GM12874 (cell line): ENCODE results near the gene GRM2.

Source experiments
- TF ChIP-seq, protein P1 (sequence below): IDR thresholded peaks from 2 replicates; pipeline ENCODE4 v1.5.1; 2011; ENCODE audit warnings: low read depth, mild to moderate bottlenecking, control low read depth, low read length, moderate library complexity; ENCODE audit not compliant: insufficient read depth

The GRM2 gene

DNA sequence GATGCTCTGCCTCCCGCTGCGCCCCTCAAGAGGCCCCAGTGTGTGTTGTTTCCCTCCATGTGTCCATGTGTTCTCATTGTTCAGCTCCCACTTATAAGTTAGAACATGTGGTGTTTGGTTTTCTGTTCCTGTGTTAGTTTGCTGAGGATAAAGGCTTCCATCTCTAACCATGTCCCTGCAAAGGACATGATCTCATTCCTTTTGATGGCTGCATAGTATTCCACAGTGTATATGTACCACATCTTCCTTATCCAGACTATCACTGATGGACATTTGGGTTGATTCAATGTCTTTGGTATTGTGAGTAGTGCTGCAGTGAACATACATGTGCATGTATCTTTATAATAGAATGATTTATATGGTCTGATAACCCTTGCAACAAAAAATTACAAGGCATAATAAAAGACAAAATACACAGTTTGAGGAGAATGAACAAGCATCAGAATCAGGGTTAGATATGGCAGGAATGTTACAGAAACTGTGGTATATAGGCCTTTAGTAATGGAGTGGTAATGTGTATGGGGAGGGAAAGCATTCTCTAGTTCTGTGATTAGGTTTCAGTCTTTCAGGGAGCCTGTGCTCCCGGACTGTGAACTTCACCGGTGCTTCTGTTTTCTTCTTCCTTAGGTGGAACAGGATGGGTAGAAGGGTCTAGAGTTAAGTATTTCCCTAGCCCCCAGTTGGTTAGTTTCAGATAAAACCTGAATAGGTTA is 27.1 kb downstream of the GRM2 start:
- TF ChIP-seq, protein P1, sequence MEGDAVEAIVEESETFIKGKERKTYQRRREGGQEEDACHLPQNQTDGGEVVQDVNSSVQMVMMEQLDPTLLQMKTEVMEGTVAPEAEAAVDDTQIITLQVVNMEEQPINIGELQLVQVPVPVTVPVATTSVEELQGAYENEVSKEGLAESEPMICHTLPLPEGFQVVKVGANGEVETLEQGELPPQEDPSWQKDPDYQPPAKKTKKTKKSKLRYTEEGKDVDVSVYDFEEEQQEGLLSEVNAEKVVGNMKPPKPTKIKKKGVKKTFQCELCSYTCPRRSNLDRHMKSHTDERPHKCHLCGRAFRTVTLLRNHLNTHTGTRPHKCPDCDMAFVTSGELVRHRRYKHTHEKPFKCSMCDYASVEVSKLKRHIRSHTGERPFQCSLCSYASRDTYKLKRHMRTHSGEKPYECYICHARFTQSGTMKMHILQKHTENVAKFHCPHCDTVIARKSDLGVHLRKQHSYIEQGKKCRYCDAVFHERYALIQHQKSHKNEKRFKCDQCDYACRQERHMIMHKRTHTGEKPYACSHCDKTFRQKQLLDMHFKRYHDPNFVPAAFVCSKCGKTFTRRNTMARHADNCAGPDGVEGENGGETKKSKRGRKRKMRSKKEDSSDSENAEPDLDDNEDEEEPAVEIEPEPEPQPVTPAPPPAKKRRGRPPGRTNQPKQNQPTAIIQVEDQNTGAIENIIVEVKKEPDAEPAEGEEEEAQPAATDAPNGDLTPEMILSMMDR, result no peak

DNA sequence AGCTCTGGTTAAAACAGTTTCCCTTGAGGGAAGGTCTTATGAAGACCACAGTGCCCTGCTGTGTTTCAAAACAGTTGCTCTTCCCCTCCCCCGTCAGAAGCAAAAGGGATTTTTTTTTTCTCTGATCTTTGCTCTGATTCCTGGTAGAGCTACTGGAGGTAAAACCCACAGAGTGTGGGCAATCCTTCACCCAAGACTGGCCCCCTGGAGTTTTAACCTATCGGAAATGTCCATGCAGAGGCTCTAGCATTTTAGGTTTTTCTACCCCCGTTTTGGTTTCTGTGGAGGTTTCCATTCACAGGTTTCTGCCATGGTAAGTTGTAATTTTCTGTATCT is 27.7 kb downstream of the GRM2 start:
- TF ChIP-seq, protein P1, result no peak

DNA sequence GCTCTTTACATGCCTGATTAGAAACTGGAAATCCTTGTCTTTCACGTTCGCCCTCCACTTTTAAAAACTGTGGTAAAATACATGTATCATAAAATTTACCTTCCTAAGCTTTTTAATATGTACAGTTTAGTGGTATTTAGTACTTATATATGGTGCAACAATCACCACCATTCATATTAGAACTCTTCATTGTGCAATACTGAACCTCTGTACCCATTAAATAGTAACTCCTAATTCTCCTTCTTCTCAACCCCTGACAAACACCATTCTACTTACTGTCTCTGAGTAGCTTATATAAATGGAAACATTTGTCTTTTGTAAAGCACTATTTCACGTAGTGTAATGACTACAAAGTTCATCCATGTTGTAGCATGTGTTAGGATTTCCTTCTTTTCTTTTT is 28.2 kb downstream of the GRM2 start:
- TF ChIP-seq, protein P1, result no peak

DNA sequence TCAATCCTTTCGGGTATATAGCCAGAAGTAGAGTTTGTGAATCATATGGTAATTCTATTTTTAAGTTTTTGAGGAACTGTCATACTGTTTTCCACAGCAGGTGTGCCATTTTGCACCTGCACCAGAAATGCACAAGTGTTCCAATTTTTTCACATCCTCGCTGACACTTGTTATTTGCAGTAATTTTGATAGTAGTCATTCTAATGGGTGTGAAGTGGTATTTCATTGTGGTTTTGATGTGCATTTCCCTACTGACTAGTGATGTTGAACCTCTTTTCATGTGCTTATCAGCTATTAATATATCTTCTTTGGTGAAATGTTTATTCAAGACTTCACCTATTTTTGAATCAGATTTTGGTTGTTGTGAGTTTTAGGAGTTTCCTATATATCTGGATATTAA is 29.1 kb downstream of the GRM2 start:
- TF ChIP-seq, protein P1, result no peak

DNA sequence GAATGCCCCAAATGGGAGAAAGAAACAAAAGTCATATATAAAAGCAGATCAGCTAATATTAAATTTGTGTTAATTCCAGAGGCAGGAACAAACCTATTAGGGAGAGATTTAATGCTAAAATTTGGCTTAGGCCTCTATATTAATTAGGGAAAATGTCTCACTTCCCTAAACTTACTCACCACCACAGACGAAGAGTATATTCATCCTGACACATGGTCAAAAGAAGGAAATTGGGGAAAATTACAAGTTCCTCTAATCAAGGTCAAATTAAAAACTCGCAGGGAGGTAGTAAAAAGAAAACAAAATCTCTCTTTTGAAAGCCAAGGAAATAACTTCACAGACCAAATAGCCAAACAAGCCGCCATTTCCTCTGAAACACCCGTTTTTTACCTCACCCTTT is 32.2 kb downstream of the GRM2 start:
- TF ChIP-seq, protein P1, result no peak

DNA sequence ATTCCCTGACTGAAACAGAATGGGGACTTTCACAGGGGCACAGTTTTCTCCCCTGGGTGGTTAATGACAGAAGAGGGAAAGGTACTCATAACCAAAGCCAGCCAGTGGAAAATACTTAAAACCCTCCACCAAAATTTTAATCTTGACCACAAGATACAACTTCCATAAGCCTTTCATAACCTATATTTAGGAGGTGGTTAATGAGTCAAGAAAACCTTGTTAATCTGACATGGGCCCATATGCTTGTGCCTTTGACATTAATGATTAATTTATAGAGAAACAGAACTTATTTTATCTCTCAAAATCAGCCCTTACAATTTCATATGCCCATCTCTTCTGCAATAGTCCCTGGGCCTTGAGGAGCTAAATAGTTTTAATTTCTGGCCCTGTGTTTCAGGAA is 41.0 kb downstream of the GRM2 start:
- TF ChIP-seq, protein P1, result no peak

DNA sequence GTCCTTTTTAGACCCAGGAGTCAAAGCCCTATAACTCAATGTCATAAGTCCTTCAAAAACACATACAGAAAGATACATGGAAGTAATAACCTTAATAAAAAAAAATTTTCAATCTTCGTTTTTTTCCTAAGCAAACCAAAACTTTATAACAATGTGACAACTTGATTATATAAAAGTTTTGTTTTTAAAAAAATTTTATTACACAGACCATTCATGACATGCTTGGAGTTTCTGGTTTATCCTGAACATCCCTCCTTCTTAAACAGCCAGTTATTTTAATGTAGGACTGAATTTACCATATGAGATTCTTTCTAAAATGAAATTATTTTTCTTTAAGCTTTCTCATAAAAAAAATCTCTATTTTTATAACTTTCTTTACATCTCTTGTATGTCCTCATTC is 41.5 kb downstream of the GRM2 start:
- TF ChIP-seq, protein P1, result no peak
